ENCODE data around the gene TMEM126A. TPM values are rescaled to one million over a fixed set of nuclear protein-coding genes. Genes with fewer than 3 reads are reported as not detected.

The TMEM126A gene
- total RNA-seq, 1 donor from 2014 or later, result 36.4 TPM

DNA sequence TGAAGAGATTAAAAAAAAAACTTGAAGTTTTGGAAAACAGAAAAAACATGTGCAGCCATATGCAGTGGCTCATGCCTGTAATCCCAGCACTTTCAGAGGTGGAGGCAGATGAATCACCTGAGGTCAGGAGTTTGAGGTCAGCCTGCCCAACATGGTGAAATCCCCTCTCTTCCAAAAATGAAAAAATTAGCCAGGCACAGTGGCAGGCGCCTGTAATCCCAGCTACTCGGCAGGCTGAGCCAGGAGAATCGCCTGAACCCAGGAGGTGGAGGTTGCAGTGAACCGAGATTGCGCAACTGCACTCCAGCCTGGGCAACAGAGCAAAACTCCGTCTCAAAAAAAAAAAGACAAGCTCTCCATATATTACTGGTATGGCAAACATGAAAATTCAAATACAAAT, 28.3 kb upstream of the TMEM126A start:
- Mint-ChIP-seq H3K27me3 (ENCODE audit: low read depth) (peaks cover 5% of the 10 kb centered on the region), H3K4me1 (no peaks in the 10 kb centered on the region), H3K9me3 (no peaks in the 10 kb centered on the region), H3K36me3 (ENCODE audit: low read depth) (no peaks in the 10 kb centered on the region), H3K27ac (ENCODE audit: unreplicated experiment) (no peak overlapping the region), H3K4me3 (no peak overlapping the region)
- TF ChIP-seq, protein P1, sequence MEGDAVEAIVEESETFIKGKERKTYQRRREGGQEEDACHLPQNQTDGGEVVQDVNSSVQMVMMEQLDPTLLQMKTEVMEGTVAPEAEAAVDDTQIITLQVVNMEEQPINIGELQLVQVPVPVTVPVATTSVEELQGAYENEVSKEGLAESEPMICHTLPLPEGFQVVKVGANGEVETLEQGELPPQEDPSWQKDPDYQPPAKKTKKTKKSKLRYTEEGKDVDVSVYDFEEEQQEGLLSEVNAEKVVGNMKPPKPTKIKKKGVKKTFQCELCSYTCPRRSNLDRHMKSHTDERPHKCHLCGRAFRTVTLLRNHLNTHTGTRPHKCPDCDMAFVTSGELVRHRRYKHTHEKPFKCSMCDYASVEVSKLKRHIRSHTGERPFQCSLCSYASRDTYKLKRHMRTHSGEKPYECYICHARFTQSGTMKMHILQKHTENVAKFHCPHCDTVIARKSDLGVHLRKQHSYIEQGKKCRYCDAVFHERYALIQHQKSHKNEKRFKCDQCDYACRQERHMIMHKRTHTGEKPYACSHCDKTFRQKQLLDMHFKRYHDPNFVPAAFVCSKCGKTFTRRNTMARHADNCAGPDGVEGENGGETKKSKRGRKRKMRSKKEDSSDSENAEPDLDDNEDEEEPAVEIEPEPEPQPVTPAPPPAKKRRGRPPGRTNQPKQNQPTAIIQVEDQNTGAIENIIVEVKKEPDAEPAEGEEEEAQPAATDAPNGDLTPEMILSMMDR (conservative IDR thresholded peaks at IDR 0.05), result no peak
- DNase-seq (ENCODE audit: low read depth, low spot score), result no peak

DNA sequence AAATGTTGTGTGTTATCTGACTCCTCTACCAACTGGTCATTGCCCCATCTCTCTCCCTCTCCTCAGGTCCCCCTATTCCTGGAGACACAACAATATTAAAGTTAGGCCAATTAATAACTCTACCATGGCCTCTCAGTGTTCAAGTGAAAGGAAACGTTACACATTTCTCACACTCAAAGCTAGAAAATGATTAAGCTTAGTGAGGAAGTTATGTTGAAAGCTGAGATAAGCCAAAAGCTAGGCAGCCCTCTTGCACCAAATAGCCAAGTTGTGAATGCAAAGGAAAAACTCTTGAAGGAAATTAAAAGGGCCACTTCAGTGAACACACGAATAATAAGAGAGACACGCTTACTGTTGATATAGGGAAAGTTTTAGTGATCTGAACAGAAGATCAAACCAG, 27.5 kb upstream of the TMEM126A start:
- DNase-seq (ENCODE audit: low read depth, low spot score), result no peak
- no peak overlapping the region for H3K27ac Mint-ChIP-seq (ENCODE audit: unreplicated experiment)
- H3K36me3 Mint-ChIP-seq (ENCODE audit: low read depth), result no peaks in the 10 kb centered on the region
- H3K4me1 Mint-ChIP-seq, result no peaks in the 10 kb centered on the region
- no peaks in the 10 kb centered on the region for H3K9me3 Mint-ChIP-seq
- H3K27me3 Mint-ChIP-seq (ENCODE audit: low read depth), result peaks cover 9% of the 10 kb centered on the region
- no peak overlapping the region for H3K4me3 Mint-ChIP-seq
- TF ChIP-seq, protein P1 (conservative IDR thresholded peaks at IDR 0.05), result no peak

DNA sequence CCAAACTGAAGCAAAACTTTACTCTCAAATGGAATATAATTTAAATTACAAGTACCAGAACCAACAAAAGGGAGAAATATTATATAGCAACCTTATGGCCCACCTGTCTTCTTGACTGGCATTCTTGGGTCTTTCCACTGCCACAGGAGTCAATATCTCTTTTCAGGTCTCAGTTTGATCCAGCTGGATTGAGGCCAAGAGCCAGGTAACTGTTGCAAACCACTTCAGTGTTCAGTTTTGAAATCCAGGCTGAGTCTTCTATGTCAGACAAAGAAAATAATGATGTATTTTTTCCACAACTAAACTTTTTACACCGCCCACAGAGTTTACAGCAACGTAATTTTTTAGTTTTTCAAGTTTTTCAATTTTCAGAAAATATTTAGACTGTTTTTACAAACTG, 21.3 kb upstream of the TMEM126A start:
- H3K36me3 Mint-ChIP-seq (ENCODE audit: low read depth), result no peaks in the 10 kb centered on the region
- TF ChIP-seq, protein P1 (conservative IDR thresholded peaks at IDR 0.05), result no peak
- peaks cover 29% of the 10 kb centered on the region for H3K4me1 Mint-ChIP-seq
- peaks cover 18% of the 10 kb centered on the region for H3K27me3 Mint-ChIP-seq (ENCODE audit: low read depth)
- no peak overlapping the region for H3K27ac Mint-ChIP-seq (ENCODE audit: unreplicated experiment)
- H3K9me3 Mint-ChIP-seq, result no peaks in the 10 kb centered on the region
- peak overlapping the region; percentile 100 for H3K4me3 Mint-ChIP-seq
- DNase-seq (ENCODE audit: low read depth, low spot score), result no peak

DNA sequence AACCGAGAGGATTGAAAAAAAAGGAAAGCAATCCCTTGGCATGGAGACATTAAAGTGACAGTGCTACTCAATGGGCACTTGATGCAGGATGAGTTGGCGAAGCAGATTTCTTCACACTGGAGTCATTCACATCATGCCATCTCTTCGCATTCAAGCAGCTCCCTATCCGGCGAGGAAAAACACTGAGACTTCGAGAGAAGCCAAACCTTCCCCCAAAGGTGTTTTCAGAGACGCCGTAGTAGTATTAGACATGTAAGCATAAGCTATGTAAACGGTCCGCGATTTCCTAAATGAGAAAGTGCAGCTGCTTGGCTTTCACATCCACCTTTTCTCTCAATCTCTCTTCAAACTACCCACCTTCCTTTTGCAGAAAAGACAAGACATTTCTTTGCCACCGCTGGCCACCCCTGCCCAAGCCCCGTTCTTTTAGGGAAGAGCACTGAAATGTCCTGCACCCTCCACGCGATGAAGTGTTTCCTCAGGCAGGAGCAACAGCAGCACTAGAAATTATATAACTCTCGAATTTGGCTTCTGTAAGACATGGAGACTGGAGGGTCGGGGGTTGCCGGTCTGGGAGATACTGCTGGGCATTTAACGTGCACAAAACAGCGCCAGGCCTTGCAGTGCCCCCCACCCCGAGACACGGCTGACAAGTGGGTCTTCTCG, 20.3 kb upstream of the TMEM126A start, which contains the start of gene DLG2:
TSS of gene DLG2 (minus strand) at position 13 of the 666 bp plus-strand sequence.
- H3K36me3 Mint-ChIP-seq (ENCODE audit: low read depth), result no peaks in the 10 kb centered on the region
- H3K4me1 Mint-ChIP-seq, result peaks cover 29% of the 10 kb centered on the region
- TF ChIP-seq, protein P1 (conservative IDR thresholded peaks at IDR 0.05), result no peak
- H3K27ac Mint-ChIP-seq (ENCODE audit: unreplicated experiment), result peak within 1 kb of the TSS; percentile 99
- H3K9me3 Mint-ChIP-seq, result no peaks in the 10 kb centered on the region
- peaks cover 18% of the 10 kb centered on the region for H3K27me3 Mint-ChIP-seq (ENCODE audit: low read depth)
- H3K4me3 Mint-ChIP-seq, result peak within 1 kb of the TSS; percentile 100
- DNase-seq (ENCODE audit: low read depth, low spot score), result no peak

GRCh38 chr11:85627998-85628770, 19.6 kb upstream of the TMEM126A start, which contains the start of gene TMEM126B:
Gene TMEM126B, plus strand, starts transcription at chr11:85628593. Its CDS starts 15 bp downstream, at chr11:85628608.
- H3K27ac Mint-ChIP-seq (ENCODE audit: unreplicated experiment), result peak within 1 kb of the TSS; percentile 99
- H3K4me3 Mint-ChIP-seq, result peak within 1 kb of the TSS; percentile 100
- no peaks in the 10 kb centered on the region for H3K9me3 Mint-ChIP-seq
- peak; percentile 89 for DNase-seq (ENCODE audit: low read depth, low spot score)
- H3K27me3 Mint-ChIP-seq (ENCODE audit: low read depth), result peaks cover 18% of the 10 kb centered on the region
- TF ChIP-seq, protein P1 (conservative IDR thresholded peaks at IDR 0.05), result no peak
- H3K36me3 Mint-ChIP-seq (ENCODE audit: low read depth), result no peaks in the 10 kb centered on the region
- peaks cover 29% of the 10 kb centered on the region for H3K4me1 Mint-ChIP-seq

Data from neural crest cell (in vitro differentiated cells).